ENCODE data around the gene CCDC89.

The CCDC89 gene

DNA sequence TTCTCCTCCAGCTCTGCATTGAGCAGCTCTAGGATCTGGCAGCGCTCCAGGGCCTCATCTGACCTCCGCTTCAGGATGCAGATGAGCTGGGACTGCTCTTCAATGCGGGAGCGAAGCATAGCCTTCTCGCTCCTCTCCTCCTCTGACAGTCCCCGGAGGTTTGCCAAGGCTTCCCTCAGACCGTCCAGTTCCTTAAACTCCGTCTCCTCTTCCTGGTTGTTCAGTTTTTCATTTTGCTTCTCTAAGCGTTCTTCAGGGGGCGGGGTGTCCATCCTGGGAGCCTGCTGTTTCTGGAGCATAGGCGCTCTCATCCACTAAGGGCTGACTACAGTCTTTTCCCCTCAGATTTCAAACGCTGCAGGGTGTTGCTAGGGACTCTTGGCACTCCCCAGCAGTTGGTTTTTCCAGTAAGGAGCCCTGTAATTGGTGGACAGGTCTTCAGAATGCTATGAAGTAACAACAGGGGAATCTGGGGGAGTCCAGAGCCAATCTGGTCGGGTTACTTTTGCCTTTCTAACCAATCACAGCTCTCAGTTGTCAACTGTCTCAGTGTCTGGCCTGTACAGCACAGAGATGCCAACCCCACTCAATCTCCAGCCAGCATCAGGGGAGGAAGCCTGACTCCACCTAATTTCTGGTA lies at the start of gene CCDC89:
Gene CCDC89, minus strand, starts transcription at position 376 of the 640 bp plus-strand sequence. Its CDS starts 65 bp downstream, at position 311.
- DNase-seq (ENCODE audit: low read depth), result peak; percentile 94

DNA sequence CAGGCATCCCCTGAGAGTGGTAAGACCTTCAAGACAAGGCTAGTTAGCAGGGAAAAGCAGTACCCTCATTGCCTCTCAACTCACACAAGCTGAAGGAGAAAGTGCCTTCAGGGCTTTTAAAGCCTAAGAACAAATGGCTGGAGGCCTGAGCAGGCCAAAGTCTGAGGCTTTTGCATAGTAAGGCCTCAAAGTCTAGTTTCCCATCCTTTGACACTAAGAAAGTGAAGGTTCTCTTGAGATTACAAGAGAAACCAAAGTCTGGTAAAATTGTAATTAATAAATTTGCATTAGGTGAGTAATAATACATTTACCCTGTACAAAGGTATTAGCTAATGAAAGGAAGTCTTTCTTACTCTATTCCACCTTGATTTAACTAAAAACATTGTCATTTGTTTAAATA lies 47.0 kb upstream of the CCDC89 start:
- DNase-seq (ENCODE audit: low read depth), result no peak

DNA sequence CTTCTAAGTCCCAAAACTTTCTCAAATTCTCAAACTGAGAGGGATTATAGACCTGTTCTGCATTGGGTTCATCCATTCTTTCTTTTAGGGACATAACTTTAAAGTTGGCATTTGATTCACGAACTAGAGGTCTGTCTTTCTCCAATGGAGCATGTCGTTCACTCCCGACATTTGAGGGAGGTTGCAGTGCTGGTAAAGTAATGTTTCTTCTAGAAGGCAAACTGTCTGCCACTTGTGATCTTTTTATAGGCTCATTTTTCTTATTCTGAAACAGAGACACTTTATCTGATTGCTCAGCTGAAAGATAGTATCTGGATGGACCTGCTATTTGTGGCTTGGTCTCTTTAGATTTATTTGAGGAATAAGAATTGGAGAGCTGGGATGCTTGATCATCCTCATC lies 40.4 kb upstream of the CCDC89 start:
- DNase-seq (ENCODE audit: low read depth), result no peak

DNA sequence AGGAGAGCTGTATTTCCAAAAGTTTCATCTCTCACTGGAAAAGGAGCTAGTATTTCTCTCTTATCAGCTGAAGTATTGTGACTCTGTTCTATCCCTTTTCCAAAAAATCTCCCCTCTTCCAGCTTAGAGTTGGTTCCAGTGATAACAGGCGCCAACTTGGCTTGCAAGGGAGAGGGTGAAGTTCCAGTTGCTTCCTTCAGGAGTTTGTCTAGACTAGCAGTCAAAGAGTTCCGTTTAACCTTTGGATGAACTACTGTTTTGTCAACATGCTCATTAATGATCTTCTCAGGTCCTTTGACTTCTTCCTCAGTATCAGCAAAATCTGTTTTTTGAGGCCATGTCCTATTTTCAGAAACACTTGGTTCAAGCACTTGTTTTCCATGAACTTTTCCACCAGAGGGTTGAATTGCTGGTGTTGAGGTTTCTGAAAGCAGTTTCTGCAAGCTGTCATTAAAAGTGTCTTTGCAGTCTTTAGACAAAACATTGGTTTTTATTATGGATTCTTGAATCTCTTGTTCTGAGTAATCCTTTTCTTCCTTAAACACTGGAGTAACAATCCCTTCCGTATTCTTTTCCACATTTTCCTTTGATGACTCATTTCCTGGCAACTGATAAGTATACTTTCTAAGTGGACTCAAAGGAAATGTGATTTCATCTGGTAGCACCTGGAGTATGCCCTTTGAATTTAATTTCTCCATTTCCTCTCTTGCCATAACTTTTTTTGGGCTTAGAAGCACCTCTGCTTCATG lies 39.7 kb upstream of the CCDC89 start:
- peak; percentile 85 for DNase-seq (ENCODE audit: low read depth)

DNA sequence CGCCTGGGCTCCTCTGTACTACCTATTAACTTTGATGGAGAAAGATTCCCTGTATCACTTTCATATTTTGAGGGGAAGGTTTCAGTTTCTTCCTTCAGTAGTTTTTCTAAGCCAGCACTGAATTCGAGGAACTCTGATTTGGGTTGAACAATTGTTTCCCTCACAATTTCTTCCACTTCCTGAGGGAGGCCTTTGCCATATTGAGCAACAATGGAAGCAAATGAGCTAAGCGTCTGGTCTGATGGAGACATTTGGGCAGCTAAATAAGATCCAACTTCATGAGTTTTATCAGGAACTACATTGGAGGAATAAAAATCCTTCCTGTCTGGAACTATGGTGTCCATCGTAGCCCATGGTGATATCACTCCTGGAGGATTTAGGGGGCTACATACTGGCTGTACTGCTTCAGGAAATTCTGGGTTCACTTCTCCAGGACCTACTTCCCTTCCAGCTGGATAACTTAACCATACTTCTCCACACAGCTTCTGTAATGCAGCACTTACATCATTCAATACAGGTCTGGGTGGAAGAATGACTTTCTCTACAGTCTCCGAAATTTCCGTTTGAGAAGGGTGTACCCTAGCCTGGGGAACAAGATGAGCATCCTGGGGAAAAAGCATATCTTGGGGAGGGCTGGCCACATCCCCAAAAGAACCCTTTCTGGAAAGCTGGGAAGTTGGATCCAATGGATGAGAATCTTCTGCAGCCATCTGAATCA lies 38.9 kb upstream of the CCDC89 start:
- DNase-seq (ENCODE audit: low read depth), result no peak

DNA sequence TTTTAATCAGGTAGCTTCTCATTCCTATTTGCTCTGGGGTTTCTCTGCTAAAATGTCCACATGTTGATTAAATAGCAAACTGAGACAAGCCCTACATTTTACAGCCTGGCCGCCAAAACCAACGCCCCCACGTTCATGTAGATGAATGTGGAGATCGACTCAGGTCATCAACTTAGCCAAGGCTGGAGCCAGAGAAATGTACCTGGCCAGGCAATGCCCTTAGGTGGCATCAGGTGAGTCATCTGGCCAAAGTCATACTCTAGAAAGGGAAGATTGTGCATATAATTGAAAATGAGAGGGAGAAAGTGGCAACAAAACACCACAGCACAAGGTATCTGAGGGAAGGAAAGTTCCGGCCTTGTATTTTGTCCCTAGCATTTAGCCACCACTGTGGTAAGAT lies 37.1 kb upstream of the CCDC89 start:
- no peak for DNase-seq (ENCODE audit: low read depth)

DNA sequence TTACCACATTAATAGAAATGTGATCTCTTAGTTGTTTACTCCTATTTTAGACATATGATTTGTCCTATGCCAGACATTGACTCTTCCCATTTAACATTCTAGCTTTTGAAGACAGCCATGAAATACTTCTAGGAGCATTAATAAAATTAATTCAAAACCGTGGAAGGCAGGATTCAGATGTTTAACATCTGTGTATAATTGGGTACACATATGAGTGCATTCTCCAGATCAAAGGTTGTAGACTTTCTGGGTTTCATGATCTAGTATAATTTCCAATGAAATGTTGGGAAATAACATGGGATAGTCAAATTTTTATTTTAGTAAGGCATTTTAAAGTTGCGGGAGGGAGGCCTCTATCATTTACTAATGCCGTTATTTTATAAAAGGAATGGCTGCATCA lies 35.2 kb upstream of the CCDC89 start:
- no peak for DNase-seq (ENCODE audit: low read depth)

DNA sequence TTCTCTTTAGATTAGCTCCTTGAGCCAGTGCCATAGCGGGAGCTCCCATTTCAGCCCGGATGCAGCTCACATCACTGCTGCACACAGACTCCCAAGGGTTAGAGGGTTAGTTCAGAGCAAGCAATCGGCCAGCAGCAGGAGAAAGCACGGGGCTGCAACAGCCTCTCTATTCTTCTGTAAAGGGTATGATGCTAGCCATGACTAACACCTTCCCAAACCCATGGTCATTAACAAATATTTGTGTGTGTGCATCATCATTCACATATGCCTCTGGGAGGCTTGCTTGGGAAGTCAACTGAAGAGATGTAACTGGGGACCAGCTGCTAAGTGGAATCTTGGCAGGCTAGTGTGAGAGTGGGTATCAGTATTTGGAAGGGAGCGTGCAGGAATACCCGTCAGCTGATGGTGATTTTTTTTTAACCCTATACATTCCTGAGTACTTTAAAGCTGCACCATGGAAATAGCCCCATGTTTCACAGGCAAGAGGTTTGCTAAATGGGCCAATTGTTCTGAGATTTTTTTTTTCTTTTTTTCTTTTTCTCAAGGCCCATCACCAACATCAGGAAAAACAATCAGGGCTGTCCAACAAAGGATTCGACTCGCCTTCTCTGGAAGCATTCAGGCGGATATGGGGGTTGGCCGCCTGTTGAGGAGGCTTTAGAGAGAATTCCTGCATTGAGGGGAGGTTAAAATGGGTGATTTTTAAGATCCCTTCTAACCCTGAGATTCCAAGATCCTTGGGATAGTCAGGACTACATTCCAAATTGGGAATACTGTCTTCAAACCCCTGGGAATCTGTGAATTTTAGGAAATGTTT lies 33.2 kb upstream of the CCDC89 start:
- DNase-seq (ENCODE audit: low read depth), result peak; percentile 98

DNA sequence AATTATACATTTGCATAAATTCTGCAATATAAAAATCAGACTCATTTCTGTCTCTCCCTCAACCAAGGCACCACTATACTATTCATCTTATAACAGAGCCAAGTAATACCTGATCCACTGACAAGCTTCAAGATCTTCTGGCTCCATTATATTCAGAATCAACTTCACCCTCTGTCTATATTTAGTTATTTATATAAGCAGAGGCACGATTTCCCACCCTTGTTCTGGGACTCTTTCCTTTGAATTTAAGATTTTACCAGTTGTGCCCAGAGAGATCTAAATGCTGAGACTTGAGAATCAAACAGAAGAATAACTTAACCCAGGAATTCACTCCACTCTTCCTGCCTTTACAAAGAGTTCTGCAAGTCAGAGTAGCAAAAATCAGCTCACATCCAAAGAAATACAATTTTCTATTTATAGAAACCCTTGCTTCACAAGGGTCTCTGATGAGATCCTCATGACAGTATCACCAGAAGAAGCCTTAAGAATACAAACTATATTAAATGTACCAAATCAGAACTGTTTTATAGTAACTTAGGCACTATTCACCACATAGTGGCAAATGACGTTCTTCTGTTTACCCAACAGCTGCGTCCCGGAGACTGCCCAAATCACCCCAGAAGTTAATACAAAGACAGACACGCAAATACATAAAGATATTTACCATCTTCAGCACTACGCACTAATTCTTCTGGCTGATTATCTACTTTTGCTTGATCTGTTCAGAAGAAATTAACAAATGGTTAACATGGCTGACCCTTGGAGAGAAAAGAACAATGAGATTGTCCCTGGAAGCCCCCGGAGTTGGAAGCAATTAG lies 32.3 kb upstream of the CCDC89 start:
- no peak for DNase-seq (ENCODE audit: low read depth)

DNA sequence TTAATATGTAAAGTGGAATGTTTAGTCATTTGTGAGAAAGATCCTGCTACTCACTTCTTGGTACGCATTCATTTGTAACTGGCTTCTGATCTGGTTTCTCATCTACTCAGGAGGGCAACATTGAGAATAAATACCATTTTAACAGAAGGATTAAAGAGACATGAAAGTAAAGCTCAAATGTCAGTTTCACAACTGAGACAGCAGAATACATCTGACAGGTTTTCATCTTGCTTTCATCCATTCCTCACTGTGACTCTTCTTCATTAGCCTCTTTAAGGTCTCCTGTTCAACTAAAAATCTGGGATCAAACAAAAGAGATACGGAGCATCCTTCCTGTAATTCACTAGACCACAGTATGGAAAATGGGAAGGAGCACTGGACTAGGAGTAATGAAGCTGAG lies 31.4 kb upstream of the CCDC89 start:
- no peak for DNase-seq (ENCODE audit: low read depth)

DNA sequence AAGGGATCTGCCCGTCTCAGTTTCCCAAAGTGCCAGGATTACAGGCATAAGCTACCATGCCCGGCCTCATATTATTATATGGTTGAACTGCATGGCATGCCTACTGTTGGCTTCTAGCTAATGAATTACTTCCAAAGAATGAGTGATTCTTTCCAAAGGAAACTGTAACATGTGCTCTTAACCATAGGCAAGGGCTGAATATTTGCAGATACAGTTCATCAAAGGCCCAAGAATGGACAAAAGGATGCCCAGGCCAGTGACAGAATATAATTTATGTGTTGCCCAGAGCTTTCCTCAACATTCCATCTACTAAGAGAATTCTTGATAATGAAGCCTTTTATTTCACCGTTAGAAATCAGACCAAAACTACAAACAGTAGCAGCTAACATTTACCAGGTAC lies 27.0 kb upstream of the CCDC89 start:
- no peak for DNase-seq (ENCODE audit: low read depth)

DNA sequence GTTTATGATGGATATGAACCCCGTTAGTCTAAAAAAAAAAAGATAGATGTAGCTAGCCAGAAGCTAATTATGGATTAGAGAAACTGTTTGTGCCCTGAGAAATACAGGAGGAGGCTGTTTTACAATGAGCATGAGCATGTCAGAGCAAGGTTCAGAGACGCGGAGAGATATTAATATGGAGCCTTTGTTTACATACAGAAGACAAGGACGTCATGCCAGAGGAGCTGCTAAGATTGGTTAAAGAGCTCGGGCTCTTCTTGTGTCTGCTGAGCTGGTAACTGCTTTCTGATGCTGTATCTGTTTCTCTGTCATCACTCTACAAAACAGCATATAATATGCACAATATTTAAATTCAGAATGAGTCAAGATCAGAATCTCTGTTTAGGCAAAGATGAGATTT lies 24.9 kb upstream of the CCDC89 start:
- no peak for DNase-seq (ENCODE audit: low read depth)

DNA sequence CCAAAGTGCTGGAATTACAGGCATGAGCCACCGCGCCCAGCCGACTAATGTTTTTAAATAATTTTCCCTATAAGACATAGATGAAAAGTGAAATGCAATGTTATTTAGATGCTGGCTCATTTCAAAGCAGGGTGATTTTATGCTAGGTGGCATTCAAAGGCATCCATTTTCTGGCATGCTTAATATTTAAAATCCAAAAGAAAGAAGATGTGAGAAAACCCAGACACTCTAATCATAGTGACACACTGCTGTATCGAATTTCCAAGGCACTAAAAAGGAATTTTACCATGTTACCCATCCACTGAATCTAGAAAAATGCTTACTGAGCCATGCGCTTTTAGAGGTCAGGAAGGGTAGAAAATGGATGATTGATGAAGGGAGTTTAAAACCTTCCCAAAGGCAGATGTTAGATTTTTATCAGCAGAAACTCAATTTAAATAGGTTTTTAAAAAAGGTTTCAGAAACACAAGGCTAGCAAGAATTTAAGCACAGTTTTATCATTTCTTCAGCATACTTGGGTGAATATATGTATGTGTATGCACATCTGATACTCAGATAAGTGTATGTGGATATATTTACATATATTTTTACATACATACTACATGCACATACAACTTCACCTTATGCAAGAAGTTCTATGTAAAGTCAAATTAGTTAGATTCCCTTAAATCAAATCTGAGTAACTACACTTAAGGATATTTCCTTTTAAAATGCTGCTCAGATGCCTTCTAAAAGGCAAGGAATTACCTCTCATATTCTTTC lies 24.1 kb upstream of the CCDC89 start:
- DNase-seq (ENCODE audit: low read depth), result no peak

DNA sequence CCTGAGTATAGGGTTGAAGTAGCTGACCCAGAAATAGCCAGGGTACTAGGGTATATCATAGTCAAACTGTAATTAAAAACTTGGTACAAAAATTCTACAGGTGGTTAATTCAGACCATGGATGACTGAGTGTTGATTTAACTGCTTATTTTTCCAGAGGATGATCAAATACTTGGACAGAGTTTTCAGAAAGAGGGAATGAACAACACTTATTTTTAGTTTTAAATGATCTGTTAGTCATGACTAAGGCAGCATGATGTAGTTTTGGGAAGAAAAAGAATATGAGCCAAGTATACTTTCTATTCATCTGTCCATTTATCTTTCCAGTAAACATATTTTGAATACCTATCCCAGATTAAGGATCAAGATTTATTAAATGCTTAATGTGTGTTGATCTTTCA lies 19.8 kb upstream of the CCDC89 start:
- no peak for DNase-seq (ENCODE audit: low read depth)

DNA sequence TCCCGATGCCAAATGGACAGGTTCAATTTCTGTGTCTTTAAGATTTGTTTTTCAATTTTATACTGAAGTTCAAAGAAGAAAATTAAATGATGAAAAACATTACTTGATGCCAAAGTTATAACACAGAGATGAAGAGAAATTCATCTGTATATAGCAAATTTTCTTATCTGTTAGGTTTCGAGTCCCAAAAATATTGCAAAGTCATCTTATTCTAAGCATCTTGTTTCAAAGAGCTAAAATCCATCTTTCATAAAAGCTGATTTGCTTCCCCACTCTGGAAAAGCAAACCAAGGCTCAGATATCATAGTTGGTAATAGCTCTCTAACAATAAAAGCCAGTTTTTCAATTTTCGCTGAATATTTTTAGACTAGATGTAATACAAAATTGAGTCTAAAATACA lies 19.0 kb upstream of the CCDC89 start:
- no peak for DNase-seq (ENCODE audit: low read depth)

DNA sequence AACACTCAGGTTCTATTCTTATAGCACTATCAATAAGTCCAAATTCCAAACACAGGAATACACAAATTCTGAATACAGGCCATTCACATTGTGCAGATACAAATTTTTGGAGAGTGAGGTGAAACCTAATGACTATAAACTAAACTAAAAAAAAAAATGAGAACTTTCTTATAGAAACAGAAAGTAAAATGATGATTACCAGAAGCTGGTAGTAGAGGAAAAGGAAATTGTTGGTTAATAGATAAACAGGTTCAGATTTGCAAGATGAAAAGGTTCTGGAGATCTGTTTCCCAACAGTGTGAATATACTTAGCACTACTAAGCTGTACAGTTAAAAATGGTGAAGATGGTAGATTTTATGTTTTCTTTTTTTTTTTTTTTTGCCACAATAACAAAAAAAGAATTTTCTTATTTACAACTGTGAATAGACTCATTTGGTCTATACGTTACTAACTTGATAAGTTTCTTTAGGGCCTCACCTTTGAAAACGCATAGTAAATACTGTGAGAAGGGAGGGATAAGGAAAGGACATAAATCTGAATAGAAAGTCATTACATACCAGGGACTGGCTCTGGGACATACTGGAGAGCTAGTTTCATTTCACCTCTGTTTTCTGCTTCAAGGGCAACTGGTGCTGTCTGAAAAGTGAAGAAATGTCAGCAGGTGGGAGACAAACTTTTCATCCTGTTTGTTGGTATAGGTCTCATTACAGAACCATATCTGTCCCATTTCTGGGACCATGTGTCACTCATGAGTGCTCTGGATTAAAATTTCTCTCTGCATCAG lies 14.2 kb upstream of the CCDC89 start:
- DNase-seq (ENCODE audit: low read depth), result no peak

DNA sequence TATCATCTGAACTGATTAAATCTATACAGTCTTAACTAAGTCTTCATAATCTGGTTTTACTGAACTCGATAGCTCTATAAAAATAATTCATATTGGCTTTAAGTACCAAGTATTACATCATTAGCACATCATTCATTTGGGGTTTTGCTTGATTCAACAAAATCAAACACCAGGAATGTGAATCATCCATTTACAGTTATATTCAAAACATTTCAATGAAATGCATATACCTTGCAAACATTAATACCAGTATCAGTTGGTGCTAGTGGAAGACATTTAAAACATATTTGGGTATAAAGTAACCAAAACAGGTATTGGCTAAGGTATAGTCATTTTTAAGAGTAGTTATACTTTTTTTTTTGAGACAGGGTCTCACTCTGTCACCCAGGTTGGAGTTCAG lies 12.2 kb upstream of the CCDC89 start:
- DNase-seq (ENCODE audit: low read depth), result no peak

DNA sequence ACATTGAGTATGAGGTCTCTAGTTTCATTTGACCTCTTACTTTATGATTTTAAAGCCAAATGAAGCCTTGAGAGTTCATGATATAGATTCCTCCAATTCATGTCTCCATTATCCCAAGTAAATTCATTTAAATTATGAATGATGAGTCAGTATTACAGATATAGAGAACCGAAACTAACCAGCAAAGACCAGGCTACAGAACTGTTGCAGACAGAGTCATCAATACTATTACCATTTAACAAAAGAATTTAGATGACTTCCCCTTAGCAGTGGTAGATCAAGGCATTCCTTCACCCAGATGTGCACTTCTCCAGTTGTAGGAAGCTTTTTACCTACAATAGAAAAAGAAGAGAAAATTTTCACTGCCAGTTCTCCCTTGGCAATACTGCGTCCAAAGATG lies 11.8 kb upstream of the CCDC89 start:
- DNase-seq (ENCODE audit: low read depth), result no peak

DNA sequence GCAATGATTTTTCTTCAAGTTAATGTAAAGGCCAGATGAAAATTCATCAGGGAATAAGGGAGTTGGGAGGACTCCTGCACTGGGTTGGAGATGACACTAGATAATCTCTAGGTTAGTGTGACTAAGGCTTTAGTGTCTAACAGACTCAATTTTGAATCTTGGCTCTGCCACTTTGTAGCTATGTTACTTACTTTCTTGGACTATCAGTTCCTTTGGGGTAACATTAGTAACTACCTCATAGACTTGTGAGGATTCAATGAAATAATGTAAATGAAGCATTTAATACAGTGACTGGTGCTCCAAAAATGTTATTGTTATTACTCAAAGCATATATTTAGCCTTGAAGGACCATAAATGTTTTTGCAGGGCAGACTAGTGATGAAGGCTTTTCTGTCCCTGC lies 9.6 kb upstream of the CCDC89 start:
- DNase-seq (ENCODE audit: low read depth), result no peak

DNA sequence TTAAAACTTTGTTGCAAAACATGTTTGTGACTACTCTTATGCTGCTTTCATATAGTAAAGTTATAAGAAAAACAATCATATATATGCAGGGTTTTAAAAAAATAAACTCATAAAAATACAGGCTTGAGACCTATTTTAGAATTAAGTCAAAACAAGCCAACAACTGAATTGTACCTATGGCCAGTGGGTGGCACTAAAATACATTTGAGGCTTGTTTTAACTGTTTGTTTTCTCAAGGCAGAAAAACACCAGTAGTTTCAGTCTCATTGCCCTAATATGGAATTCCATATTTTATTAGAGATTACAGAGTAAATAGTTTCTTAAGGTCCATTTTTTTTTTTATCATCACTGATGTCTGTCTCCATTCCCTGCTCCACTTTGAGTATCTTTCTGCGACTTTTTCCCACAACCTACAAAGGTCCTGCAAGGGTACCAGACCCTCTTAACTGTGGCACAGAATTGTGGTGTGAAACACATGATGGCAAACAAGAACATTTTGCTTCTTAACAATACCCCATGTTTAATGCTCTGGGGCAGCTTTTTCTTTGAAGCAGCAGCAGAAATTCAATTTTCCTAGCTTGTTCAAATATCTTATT lies 8.5 kb upstream of the CCDC89 start:
- no peak for DNase-seq (ENCODE audit: low read depth)
